K562 (cell line): ENCODE results near the gene HLA-DQA2. TPM values are rescaled to one million over a fixed set of nuclear protein-coding genes. Genes with fewer than 3 reads are reported as not detected.
"Not testable (repeated sequence)": the region's sequence is repeated elsewhere in the genome, so short reads cannot be mapped to it uniquely, and the experiment has no call there.

Experiments
- ATAC-seq: fragments of 200-7000 bp; cut with Tn5 transposase; 3 replicates; pipeline ENCODE4 v1.9.1; 2020; ENCODE audit warnings: moderate library complexity
- BruUV-seq: library from RNA; stranded (reverse); fragments of 400-500 nt; replicated peaks from 2 replicates; lab custom pipeline; 2021; lab: Mats Ljungman, UMichigan
- CTCF ChIA-PET: fragments of 300-600 bp; formaldehyde crosslinking; extraction: SDS; loops from one replicate; lab custom pipeline; 2021; ENCODE audit warnings: low intra/inter-chr PET ratio; lab: Yijun Ruan, JAX
- POLR2A ChIA-PET: fragments of 300-600, 350-650 bp; sonication (Branson Sonifier 250); formaldehyde crosslinking; extraction: SDS; loops from one replicate; lab custom pipeline; 2021; ENCODE audit warnings: antibody characterized with exemption, inconsistent platforms; lab: Yijun Ruan, JAX
- DNase-seq, 4 experiments: peaks; one replicate each; pipeline versions ENCODE4 v3.0.0 to v3.0.0-alpha.2; 2011 to 2018; ENCODE audit warnings: low spot score in 3 of 4, mixed read lengths in 3 of 4; ENCODE audit errors: extremely low read depth in 1 of 4
- FAIRE-seq: peaks from 2 replicates; lab custom pipeline; 2011; peaks lifted over from hg19 to GRCh38; lab: Jason Lieb, UNC
- H2AFZ ChIP-seq: 2 replicates; pipeline ENCODE4 v1.6.0; 2011; ENCODE audit warnings: low read depth, low read length, control low read depth, inconsistent platforms
- H3K27ac ChIP-seq: fragments of 200-600 bp; 3 replicates; pipeline ENCODE4 v1.8.0; 2011; ENCODE audit warnings: low read depth, mild to moderate bottlenecking, control low read depth, inconsistent platforms, low read length, moderate library complexity, mixed read lengths; ENCODE audit errors: extremely low read depth
- H3K27me3 ChIP-seq, 2 experiments: fragments of 300-600 bp in 1 of 2; 2 replicates in 1 of 2; 3 replicates in 1 of 2; pipeline versions ENCODE4 v1.6.0 to v1.8.0; 2011; ENCODE audit warnings: inconsistent platforms in 2 of 2, low read length in 2 of 2, mild to moderate bottlenecking in 1 of 2, mixed read lengths in 1 of 2, moderate library complexity in 1 of 2; ENCODE audit not compliant: control insufficient read depth in 2 of 2, insufficient read depth in 2 of 2
- H3K36me3 ChIP-seq: fragments of 300-600 bp; 3 replicates; pipeline ENCODE4 v1.8.0; 2011; ENCODE audit warnings: mild to moderate bottlenecking, low read length, inconsistent platforms; ENCODE audit not compliant: control insufficient read depth, insufficient read depth
- H3K4me1 ChIP-seq, 2 experiments: fragments of 200-600 bp in 1 of 2; replicated peaks in 1 of 2; 2 replicates in 1 of 2; 3 replicates in 1 of 2; pipeline versions ENCODE4 v1.5.1 to v1.8.0; 2011; ENCODE audit warnings: inconsistent platforms in 2 of 2, low read length in 2 of 2, mild to moderate bottlenecking in 1 of 2, mixed read lengths in 1 of 2, moderate library complexity in 1 of 2; ENCODE audit not compliant: control insufficient read depth in 2 of 2, insufficient read depth in 2 of 2
- H3K4me2 ChIP-seq: 2 replicates; pipeline ENCODE4 v1.6.1; 2011; ENCODE audit warnings: low read length, control low read depth, inconsistent platforms, mixed read lengths; ENCODE audit not compliant: insufficient read depth
- H3K4me3 ChIP-seq: fragments of 200-600 bp; sonication (generic), shearing (Covaris generic); 2 replicates; pipeline ENCODE4 v1.5.1; 2016; ENCODE audit warnings: control low read depth, inconsistent platforms
- H3K79me2 ChIP-seq: fragments of 200-600 bp; 3 replicates; pipeline ENCODE4 v1.8.0; 2011; ENCODE audit warnings: low read length, inconsistent platforms; ENCODE audit not compliant: control insufficient read depth, insufficient read depth
- H3K9ac ChIP-seq, 2 experiments: 2 replicates each; pipeline versions ENCODE4 v1.6.0 to v1.6.1; 2011; ENCODE audit warnings: low read depth in 2 of 2, low read length in 2 of 2, control low read depth in 1 of 2, inconsistent platforms in 1 of 2, mild to moderate bottlenecking in 1 of 2, mixed read lengths in 1 of 2; ENCODE audit not compliant: insufficient read depth in 1 of 2
- H3K9me1 ChIP-seq: one replicate; pipeline ENCODE4 v1.6.0; 2011; ENCODE audit warnings: inconsistent platforms, mild to moderate bottlenecking, low read length, moderate library complexity; ENCODE audit not compliant: control insufficient read depth, insufficient read depth
- H3K9me3 ChIP-seq: replicated peaks from 2 replicates; pipeline ENCODE4 v1.5.1; 2011; ENCODE audit warnings: low read depth, low read length, inconsistent platforms; ENCODE audit not compliant: control insufficient read depth, insufficient read depth
- H4K20me1 ChIP-seq: replicated peaks from 2 replicates; pipeline ENCODE4 v1.6.1; 2011; ENCODE audit warnings: low read length, inconsistent platforms, mixed read lengths; ENCODE audit not compliant: control insufficient read depth, insufficient read depth
- COPS2 ChIP-seq: fragments of 450-650 bp; conservative IDR thresholded peaks from 2 replicates; pipeline ENCODE4 v1.6.1; 2016; ENCODE audit warnings: mild to moderate bottlenecking, moderate library complexity
- FOXK1 ChIP-seq: sonication (generic); formaldehyde crosslinking; IDR thresholded peaks from 2 replicates; pipeline ENCODE4 v1.8.0; 2022; ENCODE audit warnings: missing genetic modification reagents, mild to moderate bottlenecking, borderline replicate concordance
- JUNB ChIP-seq: fragments of 450-650 bp; formaldehyde crosslinking; conservative IDR thresholded peaks from 2 replicates; pipeline ENCODE4 v1.4.0; 2020; ENCODE audit warnings: mild to moderate bottlenecking
- MAZ ChIP-seq, 2 experiments: fragments of 450-650 bp in 1 of 2; sonication (generic) in 1 of 2; formaldehyde crosslinking; IDR thresholded peaks in 1 of 2; conservative IDR thresholded peaks in 1 of 2; 2 replicates each; pipeline versions ENCODE4 v1.4.0 to v1.5.0; 2020; ENCODE audit warnings: mild to moderate bottlenecking in 1 of 2, missing genetic modification reagents in 1 of 2
- NR3C1 ChIP-seq: sonication (generic); formaldehyde crosslinking; IDR thresholded peaks from 2 replicates; pipeline ENCODE4 v1.8.1; 2022; ENCODE audit warnings: missing genetic modification reagents
- NUFIP1 ChIP-seq: fragments of 450-650 bp; IDR thresholded peaks from 2 replicates; pipeline ENCODE4 v1.6.1; 2018; ENCODE audit not compliant: partially characterized antibody
- PHTF2 ChIP-seq: fragments of 250-450 bp; sonication (Bioruptor Pico); IDR thresholded peaks from 2 replicates; pipeline ENCODE4 v1.5.0; 2021; ENCODE audit warnings: mild to moderate bottlenecking
- SRF ChIP-seq, 2 experiments: fragments of 250-450, 450-650 bp in 1 of 2; sonication (Bioruptor Pico) in 1 of 2; sonication (generic) in 1 of 2; formaldehyde crosslinking; IDR thresholded peaks; 2 replicates each; pipeline versions ENCODE4 v1.5.0 to v1.5.1; 2020 to 2022; ENCODE audit warnings: mild to moderate bottlenecking in 1 of 2, missing genetic modification reagents in 1 of 2
- TAF1 ChIP-seq: IDR thresholded peaks from 2 replicates; pipeline ENCODE4 v1.6.1; 2011; ENCODE audit warnings: mild to moderate bottlenecking, low read length, moderate library complexity; ENCODE audit not compliant: insufficient read depth, control insufficient read depth, severe bottlenecking; ENCODE audit errors: extremely low read depth
- TCFL5 ChIP-seq: fragments of 250-450 bp; sonication (Bioruptor Pico); conservative IDR thresholded peaks from 2 replicates; pipeline ENCODE4 v1.6.1; 2021; ENCODE audit warnings: mild to moderate bottlenecking, moderate library complexity, matching md5 sums
- XRCC4 ChIP-seq: IDR thresholded peaks from one replicate; pipeline ENCODE4 v1.6.1; 2011; ENCODE audit not compliant: insufficient read depth, insufficient read length; ENCODE audit errors: extremely low read depth
- ZNF316 ChIP-seq: fragments of 450-650 bp; IDR thresholded peaks from 2 replicates; pipeline ENCODE4 v1.6.1; 2016
- ZNF644 ChIP-seq: fragments of 200-800 bp; sonication (Bioruptor generic); IDR thresholded peaks from 2 replicates; pipeline ENCODE4 v1.6.1; 2016; ENCODE audit warnings: low read depth, missing genetic modification characterization, missing compliant biosample characterization
- in situ Hi-C: fragments of 300-500 bp; cut with MboI; formaldehyde crosslinking; loops from 4 replicates; pipeline ENCODE4 v1.15.0; 2018; ENCODE audit warnings: inconsistent platforms, mixed read lengths
- intact Hi-C: fragments of 100-400 bp; cut with micrococcal nuclease; formaldehyde crosslinking; loops from 2 replicates; pipeline ENCODE4 v1.14.2; 2022
- polyA plus RNA-seq, 8 experiments: library from polyadenylated mRNA; depleted of rRNA in 4 of 8; stranded (reverse) in 5 of 8; unstranded in 3 of 8; fragments of >200 nt; fragmentation: Nextera tagmentation in 2 of 8; fragmentation: Illumina TruSeq in 1 of 8; extraction: Ambion mirVana in 2 of 8; extraction: Trizol in 1 of 8; gene quantifications; 2 replicates each; pipeline versions ENCODE4 v1.2.1 to v1.2.3, GENCODE V29; 2011 to 2014; ENCODE audit warnings: inconsistent platforms in 1 of 8, missing spikeins in 1 of 8
- total RNA-seq, 7 experiments: library from RNA; depleted of rRNA in 6 of 7; stranded (reverse); fragments of >200 nt in 6 of 7; fragmentation: Illumina TruSeq in 2 of 7; extraction: Trizol in 2 of 7; gene quantifications; 2 replicates each; pipeline versions ENCODE4 v1.2.1 to v1.2.3, GENCODE V29; 2011 to 2021; ENCODE audit warnings: low replicate concordance in 1 of 7
- TF ChIP-seq, protein P1 (sequence below): fragments of 250-450 bp; sonication (Bioruptor Pico); IDR thresholded peaks from 2 replicates; pipeline ENCODE4 v1.4.0; 2020; ENCODE audit warnings: borderline replicate concordance

Gene HLA-DQA2
- total and polyA plus RNA-seq, 9 of the 15 experiments (the other 6 are each of a cell fraction or from before 2014, with no cell fraction given), result not detected

- H2AFZ ChIP-seq, result no peak overlapping the region
- H3K36me3 ChIP-seq, result no peaks in the 10 kb centered on the region
- H3K4me1 ChIP-seq, result no peaks in the 10 kb centered on the region
- ATAC-seq (no peak), DNase-seq (no peak), FAIRE-seq (no peak)
- no peaks in the 10 kb centered on the region for H3K9me1 ChIP-seq
- no TSS peak for BruUV-seq
- H3K9me3 ChIP-seq, result no peaks in the 10 kb centered on the region
- no peaks in the 10 kb centered on the region for H4K20me1 ChIP-seq
- H3K4me3 ChIP-seq, result no peak overlapping the region
- H3K79me2 ChIP-seq, result no peaks in the 10 kb centered on the region
- CTCF ChIA-PET, result no interaction called here
- no peak overlapping the region for H3K9ac ChIP-seq
- TF ChIP-seq TAF1 (no peak), ZNF316 (no peak), TCFL5 (CRISPR knock-in tag) (no peak), NR3C1 (CRISPR knock-in tag) (no peak), COPS2 (no peak), NUFIP1 (no peak), ZNF644 (tag) (no peak), MAZ (CRISPR knock-in tag; conservative IDR thresholded peaks at IDR 0.05 in 1 of 2, IDR thresholded peaks at IDR 0.05 in 1 of 2) (no peak), JUNB (no peak), SRF (CRISPR knock-in tag; IDR thresholded peaks at IDR 0.05) (no peak), PHTF2 (CRISPR knock-in tag) (no peak), FOXK1 (CRISPR knock-in tag) (no peak), XRCC4 (no peak)
- TF ChIP-seq, protein P1, sequence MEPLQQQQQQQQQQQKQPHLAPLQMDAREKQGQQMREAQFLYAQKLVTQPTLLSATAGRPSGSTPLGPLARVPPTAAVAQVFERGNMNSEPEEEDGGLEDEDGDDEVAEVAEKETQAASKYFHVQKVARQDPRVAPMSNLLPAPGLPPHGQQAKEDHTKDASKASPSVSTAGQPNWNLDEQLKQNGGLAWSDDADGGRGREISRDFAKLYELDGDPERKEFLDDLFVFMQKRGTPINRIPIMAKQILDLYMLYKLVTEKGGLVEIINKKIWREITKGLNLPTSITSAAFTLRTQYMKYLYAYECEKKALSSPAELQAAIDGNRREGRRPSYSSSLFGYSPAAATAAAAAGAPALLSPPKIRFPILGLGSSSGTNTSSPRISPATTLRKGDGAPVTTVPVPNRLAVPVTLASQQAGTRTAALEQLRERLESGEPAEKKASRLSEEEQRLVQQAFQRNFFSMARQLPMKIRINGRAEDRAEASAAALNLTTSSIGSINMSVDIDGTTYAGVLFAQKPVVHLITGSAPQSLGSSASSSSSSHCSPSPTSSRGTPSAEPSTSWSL (CRISPR knock-in tag), result no peak
- peaks cover 2 to 5% of the 10 kb centered on the region in 2 experiments; a peak in 2 of 5 replicates for H3K27me3 ChIP-seq
- in situ Hi-C loops, result no loop called here
- intact Hi-C loops, result no loop called here
- H3K4me2 ChIP-seq, result no peak overlapping the region
- POLR2A ChIA-PET, result interaction anchor here (0.5 to 1.2 kb wide), 4 partner anchors 9 to 1047 kb away, joined by 3 to 6 read pairs (median 3); no protein-coding TSS in a partner anchor
- H3K27ac ChIP-seq, result no peak overlapping the region
Measured at GRCh38 chr6:32779036-32779435, 37.8 kb downstream of the HLA-DQA2 start.

DNA sequence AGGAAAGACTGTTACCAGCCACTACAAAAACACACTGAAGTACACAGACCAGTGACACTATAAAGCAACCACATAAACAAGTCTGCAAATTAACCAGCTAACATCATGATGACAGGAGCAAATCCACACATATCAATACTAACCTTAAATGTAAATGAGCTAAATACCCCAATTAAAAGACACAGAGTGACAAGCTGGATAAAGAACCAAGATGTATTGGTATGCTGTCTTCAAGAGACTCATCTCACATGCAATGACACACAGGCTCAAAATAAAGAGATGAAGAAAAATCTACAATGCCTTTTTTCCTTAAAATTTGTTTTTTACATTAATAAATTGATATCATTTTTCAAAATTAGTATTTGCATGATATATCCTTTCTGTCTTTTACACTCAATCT, 41.7 kb downstream of the HLA-DQA2 start:
- in situ Hi-C loops, FAIRE-seq, intact Hi-C loops: not testable (repeated sequence)

More for the DNA sequence above, 41.7 kb downstream of the HLA-DQA2 start:
- H2AFZ ChIP-seq, H3K36me3 ChIP-seq, H3K4me3 ChIP-seq, H3K9ac ChIP-seq, ATAC-seq, H3K9me3 ChIP-seq, DNase-seq, H3K27ac ChIP-seq, H3K79me2 ChIP-seq, H3K9me1 ChIP-seq, H3K27me3 ChIP-seq, H3K4me2 ChIP-seq, H3K4me1 ChIP-seq, H4K20me1 ChIP-seq, BruUV-seq, POLR2A ChIA-PET: not testable (repeated sequence)
- CTCF ChIA-PET, result interaction anchor here (0.6 kb wide), 1 partner anchor 13 kb away, joined by 3 read pairs; no protein-coding TSS in a partner anchor
